Measurements from ENCODE around the gene ELK3. TPM values are rescaled to one million over a fixed set of nuclear protein-coding genes. Genes with fewer than 3 reads are reported as not detected.

ELK3 gene
- total and polyA plus RNA-seq, 2 of the 13 experiments (the other 11 are each of a cell fraction or from before 2014, with no cell fraction given) = 2.9 to 3.2 TPM

GRCh38 chr12:96274331-96274730, 80.2 kb downstream of the ELK3 start:
- BruUV-seq (replicated peaks) = no TSS peak
- H3K4me3 ChIP-seq (replicated peaks in 1 of 3; ENCODE audit: insufficient read depth in 1 of 3, low read depth in 2 of 3, low read length in 3 of 3) = no peak overlapping the region
- no peaks in the 10 kb centered on the region for H3K4me1 ChIP-seq (ENCODE audit: insufficient read depth, low read length)
- H2AFZ ChIP-seq (ENCODE audit: low read length) = no peak overlapping the region
- H3K4me2 ChIP-seq (ENCODE audit: low read depth, low read length) = no peak overlapping the region
- no peaks in the 10 kb centered on the region for H3K9me3 ChIP-seq (ENCODE audit: low read length)
- CTCF ChIA-PET (ENCODE audit: low intra/inter-chr PET ratio, low total read pairs) = no interaction called here
- no peak for DNase-seq (ENCODE audit: low spot score)
- H3K36me3 ChIP-seq (replicated peaks in 1 of 2; ENCODE audit: control insufficient read depth in 1 of 2, insufficient read depth in 2 of 2, low read length in 2 of 2) = peaks cover 4 to 34% of the 10 kb centered on the region in 2 experiments; a peak in 4 of 5 replicates
- no peak for FAIRE-seq
- H3K9ac ChIP-seq (ENCODE audit: insufficient read depth, low read depth, low read length) = no peak overlapping the region
- POLR2A ChIA-PET = no interaction called here
- no peak for ATAC-seq
- H4K20me1 ChIP-seq (ENCODE audit: insufficient read depth, low read length) = no peaks in the 10 kb centered on the region
- intact Hi-C loops (cut with micrococcal nuclease; ENCODE audit: unreplicated experiment) = loop anchor here (5.0 kb wide), 1 partner anchor 1057 kb away; the partner anchor contains the start of genes FGD6 and VEZT
- in situ Hi-C loops (cut with HindIII; ENCODE audit: extremely low pct_ligation_motif_present, low pct_unique_long_range_greater_than_20kb) = no loop called here
- no peaks in the 10 kb centered on the region for H3K79me2 ChIP-seq (ENCODE audit: insufficient read depth, low read length)
- H3K27ac ChIP-seq (ENCODE audit: extremely low read length, insufficient read depth, low read length) = no peak overlapping the region
- no peak for TF ChIP-seq ZNF17 (CRISPR knock-in tag; IDR thresholded peaks at IDR 0.05)
- TF ChIP-seq SOX13 (IDR thresholded peaks at IDR 0.05) = no peak
- no peak for TF ChIP-seq SOX13 (CRISPR knock-in tag; conservative IDR thresholded peaks at IDR 0.05 in 1 of 2, IDR thresholded peaks at IDR 0.05 in 1 of 2)
- no peak for TF ChIP-seq ZSCAN20 (CRISPR knock-in tag; IDR thresholded peaks at IDR 0.05; ENCODE audit: borderline replicate concordance)
- no peak for TF ChIP-seq ZFP82 (CRISPR knock-in tag; IDR thresholded peaks at IDR 0.05; ENCODE audit: borderline replicate concordance)
- TF ChIP-seq ZSCAN31 (CRISPR knock-in tag; IDR thresholded peaks at IDR 0.05; ENCODE audit: low read depth) = no peak
- no peak for TF ChIP-seq MED1 (CRISPR knock-in tag; IDR thresholded peaks at IDR 0.05)
- TF ChIP-seq ZNF850 (CRISPR knock-in tag; conservative IDR thresholded peaks at IDR 0.05) = no peak
- no peak for TF ChIP-seq FLYWCH1 (CRISPR knock-in tag; IDR thresholded peaks at IDR 0.05)
- TF ChIP-seq ZNF597 (CRISPR knock-in tag; IDR thresholded peaks at IDR 0.05) = no peak
- no peak for TF ChIP-seq POLR2A (IDR thresholded peaks at IDR 0.05; ENCODE audit: insufficient read depth in 1 of 2, low read depth in 2 of 2, low read length in 2 of 2)
- no peak for TF ChIP-seq ZFY (CRISPR knock-in tag; IDR thresholded peaks at IDR 0.05)
- H3K27me3 ChIP-seq (ENCODE audit: control insufficient read depth in 1 of 2, insufficient read depth in 2 of 2, low read length in 2 of 2) = no peaks in the 10 kb centered on the region

Measured in HepG2 (cell line).